Endodermal cell (in vitro differentiated cells): ENCODE measurements around the gene MTPN. TPM values are rescaled to one million over a fixed set of nuclear protein-coding genes. Genes with fewer than 3 reads are reported as not detected.

Source experiments
- DNase-seq: peaks from one replicate; pipeline ENCODE4 v3.0.0-alpha.2; 2017
- H3K27ac ChIP-seq: 2 replicates; pipeline ENCODE4 v1.5.1; 2013; ENCODE audit warnings: mild to moderate bottlenecking, low read depth, low read length, moderate library complexity
- H3K27me3 ChIP-seq: 2 replicates; pipeline ENCODE4 v1.6.1; 2013; ENCODE audit warnings: mild to moderate bottlenecking, low read length, moderate library complexity; ENCODE audit not compliant: insufficient read depth, control insufficient read depth, poor library complexity, severe bottlenecking
- H3K36me3 ChIP-seq: 2 replicates; pipeline ENCODE4 v1.7.0; 2013; ENCODE audit warnings: mild to moderate bottlenecking, low read length, moderate library complexity; ENCODE audit not compliant: control insufficient read depth, insufficient read depth
- H3K4me1 ChIP-seq: one replicate; pipeline ENCODE4 v1.7.0; 2013; ENCODE audit warnings: low read length; ENCODE audit not compliant: control insufficient read depth, insufficient read depth
- H3K4me3 ChIP-seq: 2 replicates; pipeline ENCODE4 v1.5.1; 2013; ENCODE audit warnings: mild to moderate bottlenecking, low read length, moderate library complexity
- H3K9ac ChIP-seq: 2 replicates; pipeline ENCODE4 v1.6.1; 2013; ENCODE audit warnings: mild to moderate bottlenecking, low read length, moderate library complexity; ENCODE audit not compliant: poor library complexity, severe bottlenecking; ENCODE audit errors: extremely low read depth
- H3K9me3 ChIP-seq: 2 replicates; pipeline ENCODE4 v1.6.1; 2013; ENCODE audit warnings: mild to moderate bottlenecking, low read length, moderate library complexity; ENCODE audit not compliant: control insufficient read depth
- H3K27ac Mint-ChIP-seq: 2 replicates; pipeline ENCODE4 v1.8.0; 2020; ENCODE audit warnings: mixed read lengths
- H3K27me3 Mint-ChIP-seq: 2 replicates; pipeline ENCODE4 v1.8.0; 2021; ENCODE audit warnings: mild to moderate bottlenecking, mixed read lengths; ENCODE audit not compliant: insufficient read depth
- H3K36me3 Mint-ChIP-seq: 2 replicates; pipeline ENCODE4 v1.8.0; 2020; ENCODE audit warnings: low read depth, mixed read lengths
- H3K4me1 Mint-ChIP-seq: 2 replicates; pipeline ENCODE4 v1.8.0; 2020; ENCODE audit warnings: mixed read lengths
- H3K4me3 Mint-ChIP-seq: 2 replicates; pipeline ENCODE4 v1.8.0; 2020; ENCODE audit warnings: mild to moderate bottlenecking, moderate library complexity, mixed read lengths
- H3K9me3 Mint-ChIP-seq: 2 replicates; pipeline ENCODE4 v1.8.0; 2020; ENCODE audit warnings: mild to moderate bottlenecking, mixed read lengths
- WGBS, 2 experiments: methylation state at CpG; one replicate each; pipeline versions ENCODE4 v1.1.5 to v1.1.7; 2013; ENCODE audit warnings: missing lambda C conversion rate in 2 of 2, mixed read lengths in 1 of 2; ENCODE audit not compliant: insufficient coverage in 1 of 2, insufficient read length in 1 of 2; 5-methylcytosine and 5-hydroxymethylcytosine counted together
- total RNA-seq, 2 donors: library from RNA; stranded (reverse); fragmentation: NEBNext Ultra II Directional in 1 of 2; extraction: Animal tissue kit (Norgen Biotek cat#: 25700) in 1 of 2; gene quantifications; 2 replicates in 1 of 2; 3 replicates in 1 of 2; pipeline ENCODE4 v1.2.1, GENCODE V29; 2021
- TF ChIP-seq, protein P1 (sequence below): fragments of 200-600 bp; sonication (generic); conservative IDR thresholded peaks from 2 replicates; pipeline ENCODE4 v1.5.0; 2021; ENCODE audit warnings: antibody characterized with exemption, mild to moderate bottlenecking

Gene MTPN
- total RNA-seq, 2 donors from 2014 or later: 80.3 to 102 TPM

DNA sequence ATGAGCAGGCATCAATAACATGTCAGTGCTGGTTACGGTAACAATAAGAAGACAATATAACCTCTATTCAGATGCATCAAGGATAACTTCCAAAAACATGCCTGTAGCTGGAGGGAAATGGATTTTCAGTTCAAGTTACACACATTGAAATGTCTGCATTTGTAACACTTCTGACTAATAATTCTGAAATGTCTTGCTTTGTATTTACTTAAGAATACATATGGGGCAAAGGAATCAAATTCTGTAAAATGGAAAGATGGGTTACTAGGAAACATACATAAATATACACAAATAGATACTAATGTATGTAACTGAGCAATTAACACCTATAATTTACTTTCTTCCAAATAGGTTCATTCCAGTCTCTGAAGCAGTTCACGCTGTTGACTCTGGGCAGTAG is 18.6 kb upstream of the MTPN start:
- H3K9ac ChIP-seq: no peak overlapping the region
- Mint-ChIP-seq H3K27ac (no peak overlapping the region), H3K36me3 (no peaks in the 10 kb centered on the region), H3K4me3 (no peak overlapping the region), H3K4me1 (no peaks in the 10 kb centered on the region), H3K27me3 (no peaks in the 10 kb centered on the region), H3K9me3 (no peaks in the 10 kb centered on the region)
- no peaks in the 10 kb centered on the region for H3K4me1 ChIP-seq
- TF ChIP-seq, protein P1, sequence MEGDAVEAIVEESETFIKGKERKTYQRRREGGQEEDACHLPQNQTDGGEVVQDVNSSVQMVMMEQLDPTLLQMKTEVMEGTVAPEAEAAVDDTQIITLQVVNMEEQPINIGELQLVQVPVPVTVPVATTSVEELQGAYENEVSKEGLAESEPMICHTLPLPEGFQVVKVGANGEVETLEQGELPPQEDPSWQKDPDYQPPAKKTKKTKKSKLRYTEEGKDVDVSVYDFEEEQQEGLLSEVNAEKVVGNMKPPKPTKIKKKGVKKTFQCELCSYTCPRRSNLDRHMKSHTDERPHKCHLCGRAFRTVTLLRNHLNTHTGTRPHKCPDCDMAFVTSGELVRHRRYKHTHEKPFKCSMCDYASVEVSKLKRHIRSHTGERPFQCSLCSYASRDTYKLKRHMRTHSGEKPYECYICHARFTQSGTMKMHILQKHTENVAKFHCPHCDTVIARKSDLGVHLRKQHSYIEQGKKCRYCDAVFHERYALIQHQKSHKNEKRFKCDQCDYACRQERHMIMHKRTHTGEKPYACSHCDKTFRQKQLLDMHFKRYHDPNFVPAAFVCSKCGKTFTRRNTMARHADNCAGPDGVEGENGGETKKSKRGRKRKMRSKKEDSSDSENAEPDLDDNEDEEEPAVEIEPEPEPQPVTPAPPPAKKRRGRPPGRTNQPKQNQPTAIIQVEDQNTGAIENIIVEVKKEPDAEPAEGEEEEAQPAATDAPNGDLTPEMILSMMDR: no peak
- no peak for DNase-seq
- no peaks in the 10 kb centered on the region for H3K36me3 ChIP-seq
- WGBS, 2 experiments: 98 to 100% methylated on average over 1 to 2 of the region's 2 CpGs
- H3K27me3 ChIP-seq: no peaks in the 10 kb centered on the region
- no peak overlapping the region for H3K27ac ChIP-seq
- no peak overlapping the region for H3K4me3 ChIP-seq
- no peaks in the 10 kb centered on the region for H3K9me3 ChIP-seq

DNA sequence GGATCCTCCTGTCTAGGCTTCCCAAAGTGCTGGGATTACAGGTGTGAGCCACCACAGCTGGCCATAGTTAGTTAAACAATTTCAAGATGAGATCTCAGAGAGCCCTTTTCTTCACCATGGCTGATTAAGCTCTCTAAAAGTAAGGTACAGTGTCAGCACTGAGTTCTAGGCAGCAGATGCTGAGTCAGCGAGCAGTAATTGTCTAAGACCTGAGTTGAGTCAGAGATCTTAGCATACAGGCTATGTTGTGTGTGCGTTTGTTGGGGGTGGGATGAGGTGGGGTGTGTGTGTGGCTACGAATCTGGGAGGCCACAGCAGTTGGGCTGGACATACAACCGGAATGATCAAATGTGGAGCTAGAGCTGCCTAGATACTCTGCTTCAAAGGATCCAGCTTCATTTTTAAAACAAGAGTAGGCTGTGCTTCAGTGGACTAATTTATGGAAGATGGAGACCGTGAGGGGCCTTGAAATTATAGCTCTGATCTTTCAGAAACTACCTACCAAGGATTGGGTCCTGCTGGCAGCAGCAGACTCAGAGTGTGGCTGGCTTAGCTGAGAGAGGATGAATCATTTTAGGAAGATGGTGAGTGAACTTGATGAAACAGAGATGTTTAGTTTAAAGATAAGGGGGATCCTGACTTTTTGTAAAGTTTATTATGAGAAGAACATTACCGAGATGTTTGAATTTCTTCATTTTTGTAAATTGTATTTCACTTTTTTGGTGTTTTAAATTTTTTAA is 17.5 kb upstream of the MTPN start:
- Histone ChIP-seq H3K4me3 (no peak overlapping the region), H3K27ac (no peak overlapping the region), H3K27me3 (no peaks in the 10 kb centered on the region), H3K9me3 (no peaks in the 10 kb centered on the region), H3K9ac (no peak overlapping the region), H3K36me3 (no peaks in the 10 kb centered on the region), H3K4me1 (no peaks in the 10 kb centered on the region)
- no peaks in the 10 kb centered on the region for H3K4me1 Mint-ChIP-seq
- H3K27ac Mint-ChIP-seq: no peak overlapping the region
- H3K36me3 Mint-ChIP-seq: no peaks in the 10 kb centered on the region
- H3K4me3 Mint-ChIP-seq: no peak overlapping the region
- no peak for DNase-seq
- TF ChIP-seq, protein P1: no peak
- WGBS, 2 experiments: 83 to 91% methylated on average over 3 to 6 of the region's 6 CpGs
- H3K9me3 Mint-ChIP-seq: no peaks in the 10 kb centered on the region
- H3K27me3 Mint-ChIP-seq: no peaks in the 10 kb centered on the region

DNA sequence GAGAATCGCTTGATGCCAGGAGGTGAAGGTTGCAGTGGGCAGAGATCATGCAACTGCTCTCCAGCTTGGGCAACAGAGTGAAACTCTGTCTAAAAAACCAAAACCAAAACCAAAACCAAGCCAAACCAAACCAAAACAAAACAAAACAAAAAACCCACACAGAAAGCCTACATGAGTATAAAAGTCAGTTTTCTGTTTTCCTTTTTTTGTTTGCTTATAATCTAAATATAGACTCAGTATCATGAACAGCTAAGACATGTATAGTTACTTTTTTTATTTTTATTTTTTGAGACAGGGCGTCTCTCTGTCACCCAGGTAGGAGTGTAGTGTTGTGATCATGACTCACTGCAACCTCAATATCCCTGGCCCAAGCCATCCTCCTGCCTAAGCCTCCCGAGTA is 16.8 kb upstream of the MTPN start:
- Histone ChIP-seq H3K9me3 (no peaks in the 10 kb centered on the region), H3K4me1 (no peaks in the 10 kb centered on the region), H3K27ac (no peak overlapping the region), H3K9ac (no peak overlapping the region), H3K27me3 (no peaks in the 10 kb centered on the region), H3K36me3 (no peaks in the 10 kb centered on the region), H3K4me3 (no peak overlapping the region)
- Mint-ChIP-seq H3K36me3 (no peaks in the 10 kb centered on the region), H3K4me1 (no peaks in the 10 kb centered on the region), H3K4me3 (no peak overlapping the region), H3K9me3 (no peaks in the 10 kb centered on the region), H3K27ac (no peak overlapping the region), H3K27me3 (no peaks in the 10 kb centered on the region)
- no peak for DNase-seq
- WGBS, 2 experiments: 83 to 100% methylated on average over 1 to 2 of the region's 3 CpGs
- TF ChIP-seq, protein P1: no peak
